ENCODE data around the gene METTL1.

GRCh38 chr12:57754411-57755193 lies 17.3 kb downstream of the METTL1 start, which contains the start of gene MARCHF9:
- no peak for TF ChIP-seq POLR2A (IDR thresholded peaks at IDR 0.05)
- TF ChIP-seq, protein P1, sequence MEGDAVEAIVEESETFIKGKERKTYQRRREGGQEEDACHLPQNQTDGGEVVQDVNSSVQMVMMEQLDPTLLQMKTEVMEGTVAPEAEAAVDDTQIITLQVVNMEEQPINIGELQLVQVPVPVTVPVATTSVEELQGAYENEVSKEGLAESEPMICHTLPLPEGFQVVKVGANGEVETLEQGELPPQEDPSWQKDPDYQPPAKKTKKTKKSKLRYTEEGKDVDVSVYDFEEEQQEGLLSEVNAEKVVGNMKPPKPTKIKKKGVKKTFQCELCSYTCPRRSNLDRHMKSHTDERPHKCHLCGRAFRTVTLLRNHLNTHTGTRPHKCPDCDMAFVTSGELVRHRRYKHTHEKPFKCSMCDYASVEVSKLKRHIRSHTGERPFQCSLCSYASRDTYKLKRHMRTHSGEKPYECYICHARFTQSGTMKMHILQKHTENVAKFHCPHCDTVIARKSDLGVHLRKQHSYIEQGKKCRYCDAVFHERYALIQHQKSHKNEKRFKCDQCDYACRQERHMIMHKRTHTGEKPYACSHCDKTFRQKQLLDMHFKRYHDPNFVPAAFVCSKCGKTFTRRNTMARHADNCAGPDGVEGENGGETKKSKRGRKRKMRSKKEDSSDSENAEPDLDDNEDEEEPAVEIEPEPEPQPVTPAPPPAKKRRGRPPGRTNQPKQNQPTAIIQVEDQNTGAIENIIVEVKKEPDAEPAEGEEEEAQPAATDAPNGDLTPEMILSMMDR (IDR thresholded peaks at IDR 0.05): no peak

Data from sigmoid colon (tissue), 3 donors.